Stomach (tissue), 9 donors: ENCODE measurements around the gene SLC22A2. TPM values are rescaled to one million over a fixed set of nuclear protein-coding genes. Genes with fewer than 3 reads are reported as not detected.

Source experiments
- DNase-seq, 2 donors: peaks; one replicate each; pipeline versions ENCODE4 v3.0.0 to v3.0.0-alpha.2; 2013 to 2019
- H3K27ac ChIP-seq, 5 donors: fragments of 200-600 bp in 4 of 5; sonication (generic) in 4 of 5; one replicate each; pipeline ENCODE4 v1.5.1; 2013 to 2019; ENCODE audit warnings: mild to moderate bottlenecking in 1 of 5, moderate library complexity in 1 of 5
- H3K27me3 ChIP-seq, 3 donors: fragments of 200-600 bp; sonication (generic); one replicate each; pipeline ENCODE4 v1.5.1; 2017 to 2019; ENCODE audit warnings: mixed run types in 1 of 3
- H3K36me3 ChIP-seq, 4 donors: fragments of 200-600 bp; sonication (generic); 1 replicate in 3 of 4; 2 replicates in 1 of 4; pipeline ENCODE4 v1.5.1; 2016 to 2019
- H3K4me1 ChIP-seq, 4 donors: fragments of 200-600 bp; sonication (generic); one replicate each; pipeline ENCODE4 v1.5.1; 2016 to 2019
- H3K4me3 ChIP-seq, 4 donors: fragments of 200-600 bp; sonication (generic) in 3 of 4; one replicate each; pipeline ENCODE4 v1.5.1; 2016 to 2019; ENCODE audit warnings: mild to moderate bottlenecking in 1 of 4
- H3K9me3 ChIP-seq, 4 donors: fragments of 200-600 bp; sonication (generic); one replicate each; pipeline ENCODE4 v1.5.1; 2016 to 2019
- CTCF ChIP-seq, 7 experiments: fragments of 450-650 bp in 4 of 7; fragments of 200-600 bp in 3 of 7; sonication (generic) in 3 of 7; IDR thresholded peaks; one replicate each; pipeline ENCODE4 v1.5.1; 2016 to 2019; ENCODE audit warnings: antibody characterized with exemption in 7 of 7, control low read depth in 2 of 7, mild to moderate bottlenecking in 1 of 7
- EP300 ChIP-seq: sonication (generic); formaldehyde crosslinking; IDR thresholded peaks from one replicate; pipeline ENCODE4 v1.6.1; 2017; ENCODE audit warnings: antibody characterized with exemption
- POLR2A ChIP-seq, 4 donors: fragments of 450-650 bp; IDR thresholded peaks; one replicate each; pipeline ENCODE4 v1.6.1; 2016; ENCODE audit warnings: antibody characterized with exemption in 4 of 4, control low read depth in 2 of 4, mild to moderate bottlenecking in 1 of 4, moderate library complexity in 1 of 4
- POLR2AphosphoS5 ChIP-seq, 3 donors: sonication (generic); formaldehyde crosslinking; IDR thresholded peaks; one replicate each; pipeline ENCODE4 v1.6.1; 2016; ENCODE audit warnings: antibody characterized with exemption in 3 of 3
- WGBS, 5 donors: extraction: QIAGEN DNeasy Blood & Tissue Kit in 3 of 5; methylation state at CpG; one replicate each; pipeline versions ENCODE4 v1.1.5 to v1.1.7; 2013 to 2018; 5-methylcytosine and 5-hydroxymethylcytosine counted together
- intact Hi-C: fragments of 100-400 bp; cut with DNase I; formaldehyde crosslinking; loops from one replicate; pipeline ENCODE4 v1.15.1; 2023; ENCODE audit warnings: low total_unique reads
- polyA plus RNA-seq, 3 donors: library from polyadenylated mRNA; stranded (reverse); fragments of 200-250 nt; gene quantifications; one replicate each; pipeline ENCODE4 v1.2.3, GENCODE V29; 2013
- total RNA-seq, 5 donors: library from RNA; depleted of rRNA; stranded (reverse); fragments of >200 nt; gene quantifications; one replicate each; pipeline versions ENCODE4 v1.1.0 to v1.2.3, GENCODE V29; 2014 to 2016
- donor health status: healthy with polysubstance abuse.
- donor health status: Bipolar disorder and iron deficiency.
- donor health status: healthy.

The SLC22A2 gene
- total and polyA plus RNA-seq, 8 donors = not detected

- intact Hi-C loops = no loop called here
- no peaks in the 10 kb centered on the region for H3K36me3 ChIP-seq
- no peak overlapping the region for H3K4me3 ChIP-seq
- no peak for DNase-seq
- H3K4me1 ChIP-seq = no peaks in the 10 kb centered on the region
- H3K9me3 ChIP-seq = no peaks in the 10 kb centered on the region
- TF ChIP-seq POLR2A (IDR thresholded peaks at IDR 0.05) (no peak), CTCF (IDR thresholded peaks at IDR 0.05) (no peak)
- H3K27me3 ChIP-seq = no peaks in the 10 kb centered on the region
- 93 to 95% (median 94%) methylated on average over 6 of the region's 6 CpGs for WGBS, 5 donors
- no peak overlapping the region for H3K27ac ChIP-seq
Measured at GRCh38 chr6:160267102-160267501, 8.5 kb upstream of the SLC22A2 start.

GRCh38 chr6:160265869-160266476, 7.4 kb upstream of the SLC22A2 start:
- Histone ChIP-seq H3K27ac (no peak overlapping the region), H3K9me3 (no peaks in the 10 kb centered on the region), H3K4me1 (no peaks in the 10 kb centered on the region), H3K4me3 (no peak overlapping the region), H3K27me3 (no peaks in the 10 kb centered on the region), H3K36me3 (no peaks in the 10 kb centered on the region)
- 75 to 88% (median 84%) methylated on average over 6 of the region's 6 CpGs for WGBS, 5 donors
- no peak for DNase-seq
- intact Hi-C loops = no loop called here
- TF ChIP-seq POLR2A (IDR thresholded peaks at IDR 0.05) (no peak), POLR2AphosphoS5 (IDR thresholded peaks at IDR 0.05) (no peak), CTCF (IDR thresholded peaks at IDR 0.05) (no peak), EP300 (no peak)

GRCh38 chr6:160264061-160264612, 5.5 kb upstream of the SLC22A2 start:
- Histone ChIP-seq H3K4me1 (no peaks in the 10 kb centered on the region), H3K4me3 (no peak overlapping the region), H3K27ac (no peak overlapping the region), H3K9me3 (no peaks in the 10 kb centered on the region), H3K36me3 (no peaks in the 10 kb centered on the region), H3K27me3 (no peaks in the 10 kb centered on the region)
- no peak for DNase-seq
- whole genome bisulfite sequencing, 5 donors = 56 to 81% (median 69%) methylated on average over 7 of the region's 7 CpGs
- TF ChIP-seq POLR2A (IDR thresholded peaks at IDR 0.05) (no peak), EP300 (no peak), CTCF (IDR thresholded peaks at IDR 0.05) (no peak), POLR2AphosphoS5 (IDR thresholded peaks at IDR 0.05) (no peak)
- intact Hi-C loops = no loop called here

- intact Hi-C loops = no loop called here
- Histone ChIP-seq H3K4me3 (no peak overlapping the region), H3K9me3 (no peaks in the 10 kb centered on the region), H3K36me3 (no peaks in the 10 kb centered on the region), H3K27me3 (no peaks in the 10 kb centered on the region), H3K27ac (no peak overlapping the region), H3K4me1 (no peaks in the 10 kb centered on the region)
- no peak for DNase-seq
- WGBS, 5 donors = 61 to 71% (median 63%) methylated on average over 7 of the region's 7 CpGs
- TF ChIP-seq POLR2A (IDR thresholded peaks at IDR 0.05) (no peak), EP300 (no peak), POLR2AphosphoS5 (IDR thresholded peaks at IDR 0.05) (no peak), CTCF (IDR thresholded peaks at IDR 0.05) (no peak)
Measured at GRCh38 chr6:160263196-160263939, 4.7 kb upstream of the SLC22A2 start.
